Activated T-cell treated with anti-CD3 and anti-CD28 coated beads for 48 hours (primary cell): ENCODE data around the gene RAB3GAP2.
A peak's percentile ranks its signal among the peaks of the same experiment; 100 is the strongest.
"Not testable (repeated sequence)": the region's sequence is repeated elsewhere in the genome, so short reads cannot be mapped to it uniquely, and the experiment has no call there.

Source experiments
- DNase-seq: peaks from one replicate; pipeline ENCODE4 v3.0.0-alpha.2; 2020; ENCODE audit warnings: low read depth

The RAB3GAP2 gene

GRCh38 chr1:220137019-220137786, 135.1 kb downstream of the RAB3GAP2 start:
- no peak for DNase-seq

GRCh38 chr1:220135755-220136154, 136.5 kb downstream of the RAB3GAP2 start:
- peak; percentile 13 for DNase-seq

GRCh38 chr1:220129479-220130210, 142.6 kb downstream of the RAB3GAP2 start:
- no peak for DNase-seq

- DNase-seq: no peak
These were observed 145.2 kb downstream of the RAB3GAP2 start for GRCh38 chr1:220127076-220127475.

GRCh38 chr1:220124542-220124941, 147.7 kb downstream of the RAB3GAP2 start:
- DNase-seq: no peak

GRCh38 chr1:220123889-220124288, 148.4 kb downstream of the RAB3GAP2 start:
- no peak for DNase-seq

GRCh38 chr1:220123066-220123465, 149.2 kb downstream of the RAB3GAP2 start:
- DNase-seq: no peak

GRCh38 chr1:220121791-220122530, 150.3 kb downstream of the RAB3GAP2 start:
- DNase-seq: no peak

- no peak for DNase-seq
These were observed 153.2 kb downstream of the RAB3GAP2 start for GRCh38 chr1:220119043-220119512.

- DNase-seq: no peak
These were observed 159.0 kb downstream of the RAB3GAP2 start for GRCh38 chr1:220113136-220113695.

GRCh38 chr1:220112600-220112999, 159.7 kb downstream of the RAB3GAP2 start:
- DNase-seq: not testable (repeated sequence)

GRCh38 chr1:220110473-220110872, 161.8 kb downstream of the RAB3GAP2 start:
- not testable (repeated sequence) for DNase-seq

- no peak for DNase-seq
These were observed 172.4 kb downstream of the RAB3GAP2 start for GRCh38 chr1:220099826-220100225.
